GM12865 (cell line): ENCODE data around the gene CDH9.
"Not testable (repeated sequence)": the region's sequence is repeated elsewhere in the genome, so short reads cannot be mapped to it uniquely, and the experiment has no call there.

Experiments
- DNase-seq: peaks from one replicate; pipeline ENCODE4 v3.0.0; 2010; ENCODE audit warnings: low read depth
- H3K4me3 ChIP-seq: 2 replicates; pipeline ENCODE4 v1.5.1; 2011; ENCODE audit warnings: mild to moderate bottlenecking, low read depth, low read length, control low read depth
- CTCF ChIP-seq: IDR thresholded peaks from 2 replicates; pipeline ENCODE4 v1.5.1; 2011; ENCODE audit warnings: low read length, control low read depth, low read depth, inconsistent platforms; ENCODE audit not compliant: insufficient read depth; ENCODE audit errors: missing control alignments

The CDH9 gene

GRCh38 chr5:26856238-26856637, 182.1 kb downstream of the CDH9 start:
- no peak overlapping the region for H3K4me3 ChIP-seq
- DNase-seq = no peak
- no peak for TF ChIP-seq CTCF

GRCh38 chr5:26852450-26852849, 185.9 kb downstream of the CDH9 start:
- not testable (repeated sequence) for H3K4me3 ChIP-seq, DNase-seq

GRCh38 chr5:26847041-26847736, 191.2 kb downstream of the CDH9 start:
- no peak for TF ChIP-seq CTCF
- no peak for DNase-seq
- no peak overlapping the region for H3K4me3 ChIP-seq

- TF ChIP-seq CTCF = no peak
- no peak overlapping the region for H3K4me3 ChIP-seq
- DNase-seq = no peak
Observed at GRCh38 chr5:26843677-26844076, 194.7 kb downstream of the CDH9 start.

GRCh38 chr5:26833596-26833995, 204.8 kb downstream of the CDH9 start:
- no peak overlapping the region for H3K4me3 ChIP-seq
- no peak for TF ChIP-seq CTCF
- DNase-seq = no peak
